NOMO-1 treated with dmso at 0.1 percent for 144 hours (cell line): ENCODE data around the gene P2RY4.
"Not testable (repeated sequence)": the region's sequence is repeated elsewhere in the genome, so short reads cannot be mapped to it uniquely, and the experiment has no call there.

Experiments
- DNase-seq: peaks from one replicate; lab custom pipeline; 2025; ENCODE audit not compliant: unreplicated experiment; lab: John Stamatoyannopoulos, UW

Gene P2RY4

GRCh38 chrX:70244881-70245280 lies 15.1 kb downstream of the P2RY4 start:
- DNase-seq, result no peak

DNA sequence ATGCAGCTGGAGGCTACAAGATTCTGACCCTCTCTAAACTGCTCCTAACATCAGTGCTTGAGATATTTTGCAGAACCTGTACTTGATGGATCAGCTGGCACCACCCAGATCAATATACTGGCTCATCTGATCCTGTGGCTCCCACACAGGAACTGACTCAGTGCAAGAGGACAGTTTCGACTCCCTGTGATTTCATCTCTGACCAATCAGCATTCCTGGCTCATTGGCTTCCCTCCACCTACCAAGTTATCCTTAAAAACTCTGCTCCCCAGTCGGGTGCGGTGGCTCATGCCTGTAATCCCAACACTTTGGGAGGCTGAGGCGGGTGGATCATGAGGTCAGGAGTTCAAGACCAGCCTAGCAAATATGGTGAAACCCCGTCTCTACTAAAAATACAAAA lies 16.4 kb downstream of the P2RY4 start:
- DNase-seq, result not testable (repeated sequence)

GRCh38 chrX:70241501-70241900 lies 18.5 kb downstream of the P2RY4 start:
- no peak for DNase-seq

GRCh38 chrX:70240751-70241150 lies 19.3 kb downstream of the P2RY4 start:
- DNase-seq, result no peak

GRCh38 chrX:70234355-70234754 lies 25.6 kb downstream of the P2RY4 start, which contains the start of gene AWAT1:
AWAT1 (plus strand) TSS chrX:70234655; CDS start chrX:70234696, 41 bp downstream.
- DNase-seq, result no peak

DNA sequence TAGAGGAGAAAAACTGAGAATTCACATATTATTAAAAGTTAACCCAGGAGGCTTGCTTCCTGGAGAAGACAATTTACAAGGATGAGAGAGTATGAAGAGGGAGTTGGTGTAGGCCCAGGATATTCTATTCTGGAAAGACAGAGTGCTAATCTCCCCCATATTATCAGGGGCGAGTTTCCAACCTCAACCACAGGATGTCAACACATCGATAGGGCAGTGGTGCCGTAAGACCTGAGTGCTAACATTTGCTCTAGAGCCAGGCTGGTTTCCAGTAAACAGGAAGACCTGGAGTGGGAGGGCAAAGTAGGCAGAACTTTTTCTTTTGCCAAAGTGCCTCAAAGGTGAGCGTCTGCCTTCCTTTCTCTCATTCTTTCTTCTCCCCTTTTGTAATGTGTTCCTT lies 28.3 kb downstream of the P2RY4 start:
- DNase-seq, result no peak

DNA sequence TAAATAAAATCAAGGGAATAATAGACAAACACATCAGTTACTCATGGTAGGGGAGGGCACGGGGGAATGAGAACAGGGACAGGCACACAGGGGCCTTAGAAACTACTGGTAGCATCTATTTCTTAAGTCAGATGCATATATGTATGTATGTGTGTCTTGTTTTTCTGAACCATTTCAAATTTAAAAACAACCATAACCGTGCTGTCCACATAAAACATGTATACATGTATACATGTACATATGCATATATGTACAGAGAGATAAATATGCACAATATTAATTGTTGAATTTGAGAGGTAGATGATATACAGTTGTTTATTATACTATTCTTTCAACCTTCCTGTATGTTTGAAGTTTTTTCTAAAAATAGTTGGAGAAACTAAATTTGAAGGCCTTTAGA lies 33.3 kb downstream of the P2RY4 start:
- no peak for DNase-seq

DNA sequence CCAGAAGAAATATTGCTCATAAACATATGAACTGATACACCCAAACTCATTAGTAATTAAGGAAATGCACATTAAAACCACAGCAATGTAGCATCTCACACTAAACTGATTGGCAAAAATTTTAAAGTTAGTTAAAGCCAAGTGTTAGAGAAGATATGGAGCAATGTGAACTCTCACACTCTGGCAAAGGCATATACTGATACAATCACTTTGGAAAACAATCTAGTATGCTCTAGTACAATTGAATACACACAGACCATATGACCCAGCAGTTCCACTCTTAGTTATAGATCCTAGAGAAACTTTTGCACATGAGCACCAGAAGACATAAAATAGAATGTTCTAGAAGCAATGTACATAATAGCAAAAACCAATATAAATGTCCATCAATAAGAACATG lies 34.0 kb downstream of the P2RY4 start:
- no peak for DNase-seq

- no peak for DNase-seq
Measured at GRCh38 chrX:70219938-70220764, 39.9 kb downstream of the P2RY4 start.

DNA sequence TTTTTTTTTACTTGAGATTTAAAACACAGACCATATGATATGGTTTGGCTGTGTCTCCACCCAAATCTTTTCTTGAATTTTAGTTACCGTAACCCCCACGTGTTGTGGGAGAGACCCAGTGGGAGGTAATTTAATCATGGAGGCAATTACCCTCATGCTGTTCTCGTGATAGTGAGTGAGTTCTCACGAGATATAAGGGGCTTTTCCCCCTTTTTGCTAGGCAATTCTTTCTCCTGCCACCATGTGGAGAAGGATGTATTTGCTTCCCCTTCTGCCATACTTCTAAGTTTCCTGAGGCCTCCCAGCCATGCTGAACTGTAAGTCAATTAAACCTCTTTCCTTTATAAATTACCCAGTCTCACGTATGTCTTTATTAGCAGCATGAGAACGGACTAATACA lies 50.4 kb downstream of the P2RY4 start:
- not testable (repeated sequence) for DNase-seq

- no peak for DNase-seq
Measured at GRCh38 chrX:70208479-70208878, 51.5 kb downstream of the P2RY4 start.
